Neural cell (in vitro differentiated cells): ENCODE results near the gene ORC5.

Experiments used
- CTCF ChIP-seq: fragments of 450-650 bp; IDR thresholded peaks from 2 replicates; pipeline ENCODE4 v1.5.1; 2014; ENCODE audit warnings: antibody characterized with exemption, mild to moderate bottlenecking, moderate library complexity; ENCODE audit not compliant: poor library complexity, severe bottlenecking
- EZH2 ChIP-seq: fragments of 200-600, 300-800 bp; shearing (Covaris generic), sonication (generic); IDR thresholded peaks from 2 replicates; pipeline ENCODE4 v1.6.1; 2014; ENCODE audit warnings: antibody characterized with exemption, low read length, borderline replicate concordance, mild to moderate bottlenecking; ENCODE audit not compliant: insufficient read depth, poor library complexity, severe bottlenecking
- SMC3 ChIP-seq: fragments of 450-650 bp; conservative IDR thresholded peaks from 2 replicates; pipeline ENCODE4 v1.6.1; 2014; ENCODE audit warnings: antibody characterized with exemption, mild to moderate bottlenecking, moderate library complexity; ENCODE audit not compliant: poor library complexity

GRCh38 chr7:104096683-104097082 lies 111.1 kb downstream of the ORC5 start:
- no peak for TF ChIP-seq CTCF
- TF ChIP-seq EZH2, result no peak
- no peak for TF ChIP-seq SMC3
